ENCODE results near the gene LHB. TPM values are rescaled to one million over a fixed set of nuclear protein-coding genes. Genes with fewer than 3 reads are reported as not detected.

The LHB gene
- total RNA-seq, 3 donors from 2014 or later, result 0.65 TPM; not detected in 2

GRCh38 chr19:48988286-48988685 is 28.6 kb downstream of the LHB start:
- Histone ChIP-seq H3K9me3 (no peaks in the 10 kb centered on the region), H3K4me3 (no peak overlapping the region), H3K4me1 (ENCODE audit: low read depth) (peaks cover 12% of the 10 kb centered on the region), H3K36me3 (ENCODE audit: low read depth) (no peaks in the 10 kb centered on the region)
- DNase-seq, result no peak
- intact Hi-C loops (cut with DNase I, micrococcal nuclease), result no loop called here
- ATAC-seq, result no peak
- TF ChIP-seq CTCF (IDR thresholded peaks at IDR 0.05), result no peak

- DNase-seq, result no peak
- H3K9me3 ChIP-seq, result no peaks in the 10 kb centered on the region
- no peak overlapping the region for H3K4me3 ChIP-seq
- ATAC-seq, result no peak
- intact Hi-C loops (cut with DNase I, micrococcal nuclease), result no loop called here
- no peaks in the 10 kb centered on the region for H3K36me3 ChIP-seq (ENCODE audit: low read depth)
- peaks cover 12% of the 10 kb centered on the region for H3K4me1 ChIP-seq (ENCODE audit: low read depth)
- no peak for TF ChIP-seq CTCF (IDR thresholded peaks at IDR 0.05)
Measured at GRCh38 chr19:48987323-48987722, 29.6 kb downstream of the LHB start.

- no peak for TF ChIP-seq CTCF (IDR thresholded peaks at IDR 0.05)
- Histone ChIP-seq H3K4me1 (ENCODE audit: low read depth) (peaks cover 2% of the 10 kb centered on the region), H3K36me3 (ENCODE audit: low read depth) (no peaks in the 10 kb centered on the region), H3K4me3 (no peak overlapping the region), H3K9me3 (no peaks in the 10 kb centered on the region)
- intact Hi-C loops (cut with DNase I, micrococcal nuclease), result no loop called here
- DNase-seq, result no peak
- ATAC-seq, result no peak
Measured at GRCh38 chr19:48986211-48986610, 30.7 kb downstream of the LHB start.

GRCh38 chr19:48985711-48986110 is 31.2 kb downstream of the LHB start:
- ATAC-seq (no peak), DNase-seq (no peak)
- no peak overlapping the region for H3K4me3 ChIP-seq
- no peak for TF ChIP-seq CTCF (IDR thresholded peaks at IDR 0.05)
- no peaks in the 10 kb centered on the region for H3K4me1 ChIP-seq (ENCODE audit: low read depth)
- H3K9me3 ChIP-seq, result no peaks in the 10 kb centered on the region
- no peaks in the 10 kb centered on the region for H3K36me3 ChIP-seq (ENCODE audit: low read depth)
- intact Hi-C loops (cut with DNase I, micrococcal nuclease), result no loop called here

GRCh38 chr19:48982280-48982679 is 34.6 kb downstream of the LHB start:
- intact Hi-C loops (cut with DNase I, micrococcal nuclease), result no loop called here
- no peak for ATAC-seq
- Histone ChIP-seq H3K4me3 (no peak overlapping the region), H3K36me3 (ENCODE audit: low read depth) (no peaks in the 10 kb centered on the region), H3K9me3 (no peaks in the 10 kb centered on the region), H3K4me1 (ENCODE audit: low read depth) (peaks cover 3% of the 10 kb centered on the region)
- no peak for DNase-seq
- no peak for TF ChIP-seq CTCF (IDR thresholded peaks at IDR 0.05)

GRCh38 chr19:48977061-48977460 is 39.8 kb downstream of the LHB start:
- DNase-seq (no peak), ATAC-seq (peak; percentile 77)
- H3K4me1 ChIP-seq (ENCODE audit: low read depth), result peaks cover 3% of the 10 kb centered on the region
- H3K36me3 ChIP-seq (ENCODE audit: low read depth), result peaks cover 7% of the 10 kb centered on the region
- no peak overlapping the region for H3K4me3 ChIP-seq
- TF ChIP-seq CTCF (IDR thresholded peaks at IDR 0.05), result no peak
- no peaks in the 10 kb centered on the region for H3K9me3 ChIP-seq
- intact Hi-C loops (cut with DNase I, micrococcal nuclease), result loop anchor here in 1 of 2 donors (10.0 kb wide), 1 partner anchor 182 kb away; no protein-coding TSS in a partner anchor

Data from mucosa of descending colon (tissue), 3 donors.